Non-pigmented ciliary epithelial cell (primary cell): Measurements from ENCODE around the gene LMX1B.

Experiments
- DNase-seq: peaks from one replicate; pipeline ENCODE4 v3.0.0-alpha.2; 2010; ENCODE audit warnings: low read depth

Gene LMX1B

DNA sequence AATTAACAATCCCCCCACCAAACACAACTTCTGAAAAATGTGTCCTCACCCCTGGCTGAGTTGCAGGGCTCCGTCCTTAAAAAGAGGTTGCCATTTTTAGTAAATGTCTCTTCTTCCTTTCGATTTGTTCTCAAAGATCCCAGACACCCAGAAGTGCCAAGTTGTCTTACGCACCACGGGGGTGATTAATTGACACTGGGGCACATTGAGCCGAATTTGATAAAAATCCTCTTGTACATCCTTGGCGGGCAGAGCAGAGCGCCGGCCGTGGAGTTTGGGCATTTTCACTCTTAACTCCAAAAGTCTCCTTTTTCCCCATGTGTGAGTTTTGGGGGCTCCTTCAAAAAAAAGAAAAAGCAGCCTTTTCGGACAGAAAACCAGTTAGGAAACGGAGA lies 4.5 kb downstream of the LMX1B start:
- DNase-seq = no peak

- DNase-seq = no peak
Observed at GRCh38 chr9:126618585-126619360, 5.0 kb downstream of the LMX1B start.

- DNase-seq = no peak
Observed at GRCh38 chr9:126619361-126620135, 5.8 kb downstream of the LMX1B start.

DNA sequence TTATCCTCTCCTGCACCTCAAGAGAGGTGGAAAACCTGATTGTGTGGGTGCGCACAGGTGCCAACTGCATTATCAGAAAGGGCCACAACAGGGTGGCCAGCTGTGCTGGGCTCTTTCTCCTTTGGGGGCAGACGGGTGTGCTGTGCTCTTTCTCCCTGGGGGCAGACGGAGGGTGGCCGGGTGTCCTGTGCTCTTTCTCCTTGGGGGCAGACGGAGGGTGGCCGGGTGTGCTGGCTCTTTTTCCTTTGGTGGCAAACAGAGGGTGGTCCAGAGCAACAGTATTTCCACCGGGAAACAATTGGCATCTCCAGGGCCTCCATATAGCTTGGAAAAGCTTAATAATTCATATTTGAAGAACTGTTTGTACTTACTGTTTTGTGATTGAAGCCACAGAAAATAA lies 6.8 kb downstream of the LMX1B start:
- no peak for DNase-seq

GRCh38 chr9:126621061-126621918 lies 7.6 kb downstream of the LMX1B start:
- DNase-seq = no peak

GRCh38 chr9:126621919-126622735 lies 8.4 kb downstream of the LMX1B start:
- no peak for DNase-seq

GRCh38 chr9:126623314-126623666 lies 9.6 kb downstream of the LMX1B start:
- DNase-seq = no peak

- DNase-seq = no peak
Observed at GRCh38 chr9:126623667-126624478, 10.1 kb downstream of the LMX1B start.

DNA sequence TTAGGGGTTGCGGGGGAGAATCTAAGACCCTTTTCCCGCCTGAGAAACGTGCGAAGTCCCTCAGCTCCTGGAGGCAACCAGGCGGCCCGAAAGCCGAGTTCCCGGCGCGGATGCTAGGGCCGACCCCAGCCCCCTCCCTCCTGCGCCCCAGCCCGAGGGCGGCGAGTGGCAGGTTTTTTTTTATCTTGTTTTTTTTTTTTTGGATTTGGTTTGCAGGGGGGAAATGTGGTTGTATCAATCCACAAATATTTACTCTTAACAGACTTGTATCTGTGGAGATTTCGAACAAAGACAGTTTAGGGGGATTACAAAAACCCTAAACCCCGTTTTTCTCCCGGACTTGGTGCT lies 10.7 kb downstream of the LMX1B start:
- no peak for DNase-seq

GRCh38 chr9:126624912-126625311 lies 11.2 kb downstream of the LMX1B start:
- DNase-seq = no peak

DNA sequence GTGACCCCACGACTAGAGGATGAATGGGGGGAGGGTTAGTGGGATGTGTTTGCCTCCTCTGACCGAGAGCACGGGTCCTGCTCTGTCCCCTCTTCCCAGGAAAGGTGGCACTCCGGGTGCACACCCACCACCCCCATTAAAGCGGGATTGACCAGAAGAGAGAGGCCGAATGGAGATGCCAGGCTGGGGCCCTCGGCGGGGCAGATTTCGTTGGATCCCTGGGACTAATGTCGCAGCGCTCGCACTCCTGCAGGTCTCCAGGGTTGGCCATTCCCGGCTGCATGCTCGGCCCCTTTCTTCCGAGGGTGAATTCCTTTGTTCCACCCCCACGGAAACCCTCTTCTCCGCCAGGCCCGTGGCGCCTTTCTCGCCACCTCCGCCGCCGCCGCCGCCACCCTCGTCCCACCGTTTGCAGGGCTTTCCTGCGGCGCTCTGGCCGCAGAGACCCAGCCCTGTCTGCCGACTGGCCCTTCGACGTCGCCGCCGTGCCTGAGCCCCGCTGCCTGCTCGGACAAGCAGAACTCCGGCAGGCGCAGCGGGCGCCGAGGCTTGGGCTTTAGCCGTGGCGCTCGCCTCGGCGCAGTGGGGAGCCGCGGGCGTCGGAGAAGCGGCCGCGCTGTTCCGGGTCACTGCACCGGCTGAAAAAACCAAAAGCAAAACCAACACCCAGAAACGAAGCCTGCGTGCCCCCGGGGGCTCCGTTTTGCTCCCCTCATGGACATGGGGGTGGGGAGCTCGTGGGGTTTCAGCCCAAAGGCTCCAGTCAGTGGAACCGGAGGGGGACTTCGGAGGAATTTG lies 11.8 kb downstream of the LMX1B start:
- no peak for DNase-seq

DNA sequence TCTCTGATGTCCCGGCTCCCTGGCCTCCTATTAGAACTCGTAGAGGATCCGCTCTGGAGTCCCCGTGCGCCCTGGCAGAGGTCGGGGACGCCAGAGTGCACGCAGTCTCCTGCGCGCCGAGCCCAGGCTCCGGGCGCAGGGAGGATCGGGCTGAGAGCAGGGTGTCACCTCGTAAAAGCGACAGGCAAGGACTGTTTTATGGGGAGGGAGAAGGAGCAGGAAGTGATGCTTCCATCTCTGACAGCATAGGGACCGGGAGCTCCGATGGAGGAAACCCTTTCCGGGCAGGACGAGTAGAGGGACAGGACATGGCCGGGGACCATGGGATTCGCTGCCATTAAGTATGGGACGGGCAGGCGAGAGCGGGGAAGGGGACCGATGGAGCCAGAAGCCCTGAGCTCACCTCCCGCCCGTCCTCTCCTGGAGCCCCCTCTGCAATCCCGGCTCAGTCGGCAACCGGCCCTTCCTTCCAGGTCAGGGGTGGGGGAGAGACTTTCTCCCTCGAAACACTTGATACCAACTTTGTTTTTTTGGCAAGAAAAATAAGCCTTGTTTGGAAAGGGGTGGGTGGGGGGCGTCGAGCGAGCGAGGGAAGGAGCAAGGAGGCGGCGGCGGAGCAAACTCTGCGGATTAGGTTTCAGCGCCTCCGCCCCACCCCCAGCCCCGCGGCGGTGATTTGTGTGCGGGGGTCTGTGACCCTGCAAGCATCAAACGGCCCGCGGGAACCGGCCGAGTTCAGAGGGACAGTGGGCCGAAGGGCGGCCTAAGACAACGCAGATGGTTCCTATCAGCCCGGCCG lies 12.6 kb downstream of the LMX1B start:
- no peak for DNase-seq

DNA sequence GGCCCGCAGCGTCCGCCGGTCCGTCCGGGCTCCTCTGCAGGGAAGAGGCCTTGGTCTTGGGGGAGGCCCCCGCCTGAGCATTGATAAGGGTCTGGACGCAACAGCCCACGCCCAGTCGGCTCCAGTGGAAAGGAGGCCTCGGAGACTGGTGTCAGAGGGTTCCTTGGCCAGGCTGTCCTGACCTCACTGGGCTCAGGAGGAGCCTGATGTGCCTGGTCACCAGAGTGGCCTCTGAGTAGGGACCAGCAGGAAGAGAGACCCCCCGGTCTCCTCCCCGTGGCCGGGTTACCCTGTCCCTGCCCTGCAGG lies 13.2 kb downstream of the LMX1B start:
- no peak for DNase-seq

DNA sequence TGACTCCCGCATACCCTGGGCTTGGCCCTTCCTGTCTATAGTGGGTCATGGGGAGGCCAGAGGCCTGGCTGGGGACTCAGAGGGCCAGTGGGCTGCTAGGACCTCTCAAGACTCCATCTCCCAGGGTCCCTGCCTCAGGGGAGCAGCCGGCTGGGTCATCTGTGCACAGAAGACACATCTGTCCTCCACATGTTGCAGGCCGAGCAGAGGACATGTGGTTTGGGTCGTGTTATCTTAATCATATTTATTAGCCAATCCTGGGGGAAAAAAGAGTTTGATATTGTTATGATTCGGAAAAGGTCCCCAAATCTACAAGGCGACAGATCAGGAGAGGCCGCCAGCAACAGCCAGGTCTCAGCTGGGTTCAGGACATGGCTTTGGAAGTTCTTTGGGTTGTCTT lies 14.4 kb downstream of the LMX1B start:
- DNase-seq = no peak

DNA sequence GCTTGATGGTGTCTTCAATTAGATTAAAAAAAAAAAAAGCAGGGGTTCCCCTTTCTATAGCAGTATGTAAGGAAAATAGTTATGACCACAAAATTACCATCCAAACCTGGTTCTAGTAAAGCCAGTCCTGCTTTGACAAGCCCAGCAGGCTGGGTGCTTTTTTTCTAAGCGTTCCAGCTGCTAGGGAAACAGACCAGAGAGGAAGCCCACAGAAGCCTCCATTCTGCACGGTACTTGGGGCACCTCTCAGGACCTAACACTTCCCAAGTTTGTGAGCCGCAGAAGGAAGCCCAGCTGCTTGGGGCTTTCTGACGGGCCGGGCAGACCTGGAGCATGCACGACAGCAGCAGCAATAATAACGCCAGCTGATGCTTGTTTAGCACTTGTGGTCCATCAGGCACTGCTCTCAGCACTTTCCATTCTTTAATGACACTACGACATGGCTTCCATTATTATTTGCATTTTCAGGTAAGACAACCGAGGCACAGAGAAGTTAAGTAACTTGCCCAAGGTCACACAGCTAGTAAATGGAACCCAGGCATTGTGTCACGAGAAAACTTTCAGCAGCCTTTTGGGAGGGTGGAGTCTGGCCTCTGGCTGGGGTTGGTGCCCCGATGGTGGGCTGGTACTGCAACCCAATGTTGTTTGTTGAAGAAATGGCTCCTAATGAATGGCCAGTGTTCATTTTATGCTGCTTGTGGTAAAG lies 15.4 kb downstream of the LMX1B start:
- no peak for DNase-seq

GRCh38 chr9:126630458-126631237 lies 16.9 kb downstream of the LMX1B start:
- no peak for DNase-seq

DNA sequence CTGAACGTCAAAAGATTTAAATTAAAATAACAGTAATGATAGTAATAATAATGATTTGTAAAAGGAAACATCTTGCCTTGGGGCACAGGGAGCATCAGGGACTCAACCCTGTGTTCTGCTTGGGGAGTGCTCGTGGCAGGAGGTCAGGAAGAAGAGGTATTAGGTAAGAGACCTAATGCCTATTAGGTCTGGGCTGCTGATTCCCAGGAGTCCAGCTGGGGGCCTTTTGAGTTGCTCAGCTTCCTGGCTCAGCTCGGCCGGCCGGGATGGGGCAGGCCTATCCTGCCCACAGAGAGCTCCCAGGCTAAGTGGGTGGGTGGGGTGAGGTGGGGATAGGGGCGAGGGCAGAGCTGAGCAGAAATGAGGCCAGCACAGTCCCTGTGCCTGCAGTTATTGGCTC lies 17.5 kb downstream of the LMX1B start:
- DNase-seq = no peak

DNA sequence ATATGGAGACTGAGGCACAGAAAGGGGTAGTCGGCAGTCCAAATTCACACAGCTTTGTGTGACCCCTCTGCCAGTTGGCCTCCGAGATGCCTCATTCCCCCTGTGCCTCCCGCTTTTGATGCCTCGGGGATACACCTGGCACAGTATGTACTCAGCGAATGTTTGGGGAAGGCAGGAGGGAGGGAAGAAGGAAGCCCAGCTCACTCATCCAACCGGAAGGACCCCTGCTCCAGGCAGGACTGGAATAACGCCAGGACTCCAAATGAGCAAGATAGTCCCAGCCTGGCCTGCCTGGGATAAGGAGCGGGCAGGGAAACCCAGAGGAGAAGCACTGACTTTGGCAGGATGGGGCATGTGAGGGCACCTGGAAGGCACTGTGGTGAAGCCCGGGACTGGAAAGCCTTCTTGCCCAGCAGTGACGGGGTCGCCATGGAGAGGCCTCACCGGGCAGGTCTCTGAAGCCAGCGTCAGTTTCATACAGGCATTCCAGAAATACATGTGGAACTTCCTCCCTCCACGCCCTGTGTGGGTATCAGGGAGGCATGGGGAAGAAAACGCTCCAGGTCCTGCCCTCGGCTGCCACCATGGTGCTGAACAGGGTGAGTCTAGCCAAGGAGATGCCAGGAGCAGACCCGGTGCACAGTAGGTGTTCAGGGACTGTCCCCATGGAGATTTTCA lies 20.3 kb downstream of the LMX1B start:
- DNase-seq = no peak
